Lower leg skin (tissue), 3 donors: ENCODE measurements around the gene SCUBE1.

Experiments used
- POLR2A ChIP-seq, 2 donors: fragments of 450-650 bp; IDR thresholded peaks; one replicate each; pipeline ENCODE4 v1.6.1; 2016 to 2017; ENCODE audit warnings: antibody characterized with exemption in 2 of 2, mild to moderate bottlenecking in 1 of 2, moderate library complexity in 1 of 2
- TF ChIP-seq, protein P1 (sequence below), 3 donors: fragments of 450-650 bp; IDR thresholded peaks; one replicate each; pipeline ENCODE4 v1.5.1; 2016; ENCODE audit warnings: antibody characterized with exemption in 3 of 3, mild to moderate bottlenecking in 3 of 3, moderate library complexity in 2 of 3

DNA sequence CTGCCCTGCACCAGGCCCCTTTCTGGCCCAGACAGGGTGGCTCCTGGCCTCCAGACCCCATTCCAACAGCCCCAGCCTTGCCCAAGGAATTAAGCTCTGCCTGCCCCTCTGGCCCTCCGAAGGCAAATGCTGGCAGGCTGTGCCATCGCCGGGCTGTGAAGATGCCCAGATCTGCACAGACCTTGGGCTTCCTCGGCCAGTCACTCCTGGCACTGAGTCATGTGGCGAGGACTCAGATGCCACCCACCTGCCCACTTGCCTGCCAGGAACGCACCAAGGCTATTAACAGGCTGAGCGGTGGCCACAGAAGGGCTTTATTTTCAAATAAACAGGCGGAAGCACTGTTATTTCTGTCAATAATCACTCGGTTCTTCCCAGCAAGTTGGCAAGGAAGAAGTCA, 105.9 kb downstream of the SCUBE1 start:
- TF ChIP-seq, protein P1, sequence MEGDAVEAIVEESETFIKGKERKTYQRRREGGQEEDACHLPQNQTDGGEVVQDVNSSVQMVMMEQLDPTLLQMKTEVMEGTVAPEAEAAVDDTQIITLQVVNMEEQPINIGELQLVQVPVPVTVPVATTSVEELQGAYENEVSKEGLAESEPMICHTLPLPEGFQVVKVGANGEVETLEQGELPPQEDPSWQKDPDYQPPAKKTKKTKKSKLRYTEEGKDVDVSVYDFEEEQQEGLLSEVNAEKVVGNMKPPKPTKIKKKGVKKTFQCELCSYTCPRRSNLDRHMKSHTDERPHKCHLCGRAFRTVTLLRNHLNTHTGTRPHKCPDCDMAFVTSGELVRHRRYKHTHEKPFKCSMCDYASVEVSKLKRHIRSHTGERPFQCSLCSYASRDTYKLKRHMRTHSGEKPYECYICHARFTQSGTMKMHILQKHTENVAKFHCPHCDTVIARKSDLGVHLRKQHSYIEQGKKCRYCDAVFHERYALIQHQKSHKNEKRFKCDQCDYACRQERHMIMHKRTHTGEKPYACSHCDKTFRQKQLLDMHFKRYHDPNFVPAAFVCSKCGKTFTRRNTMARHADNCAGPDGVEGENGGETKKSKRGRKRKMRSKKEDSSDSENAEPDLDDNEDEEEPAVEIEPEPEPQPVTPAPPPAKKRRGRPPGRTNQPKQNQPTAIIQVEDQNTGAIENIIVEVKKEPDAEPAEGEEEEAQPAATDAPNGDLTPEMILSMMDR (IDR thresholded peaks at IDR 0.05), result no peak
- no peak for TF ChIP-seq POLR2A (IDR thresholded peaks at IDR 0.05)
